Adipose tissue (tissue), 3 donors: ENCODE measurements around the gene SPEG. TPM values are rescaled to one million over a fixed set of nuclear protein-coding genes. Genes with fewer than 3 reads are reported as not detected.
"Not testable (repeated sequence)": the region's sequence is repeated elsewhere in the genome, so short reads cannot be mapped to it uniquely, and the experiment has no call there.

Experiments used
- H3K27ac ChIP-seq: one replicate; pipeline ENCODE4 v1.5.1; 2013; ENCODE audit warnings: low read depth, low read length
- WGBS, 3 donors: extraction: QIAGEN DNeasy Blood & Tissue Kit; methylation state at CpG; one replicate each; pipeline ENCODE4 v1.1.7; 2013; 5-methylcytosine and 5-hydroxymethylcytosine counted together
- polyA plus RNA-seq, 3 donors: library from polyadenylated mRNA; stranded (reverse); fragments of 200-250 nt; gene quantifications; one replicate each; pipeline ENCODE4 v1.2.3, GENCODE V29; 2013
- donor health status: healthy with polysubstance abuse.
- donor health status: Bipolar disorder and iron deficiency.
- donor health status: healthy.

SPEG gene
- 10 to 100 TPM in 1 of 3 donors, 1 to 10 TPM in 2; 3.4 to 22.5 (median 6.8) TPM for polyA plus RNA-seq

DNA sequence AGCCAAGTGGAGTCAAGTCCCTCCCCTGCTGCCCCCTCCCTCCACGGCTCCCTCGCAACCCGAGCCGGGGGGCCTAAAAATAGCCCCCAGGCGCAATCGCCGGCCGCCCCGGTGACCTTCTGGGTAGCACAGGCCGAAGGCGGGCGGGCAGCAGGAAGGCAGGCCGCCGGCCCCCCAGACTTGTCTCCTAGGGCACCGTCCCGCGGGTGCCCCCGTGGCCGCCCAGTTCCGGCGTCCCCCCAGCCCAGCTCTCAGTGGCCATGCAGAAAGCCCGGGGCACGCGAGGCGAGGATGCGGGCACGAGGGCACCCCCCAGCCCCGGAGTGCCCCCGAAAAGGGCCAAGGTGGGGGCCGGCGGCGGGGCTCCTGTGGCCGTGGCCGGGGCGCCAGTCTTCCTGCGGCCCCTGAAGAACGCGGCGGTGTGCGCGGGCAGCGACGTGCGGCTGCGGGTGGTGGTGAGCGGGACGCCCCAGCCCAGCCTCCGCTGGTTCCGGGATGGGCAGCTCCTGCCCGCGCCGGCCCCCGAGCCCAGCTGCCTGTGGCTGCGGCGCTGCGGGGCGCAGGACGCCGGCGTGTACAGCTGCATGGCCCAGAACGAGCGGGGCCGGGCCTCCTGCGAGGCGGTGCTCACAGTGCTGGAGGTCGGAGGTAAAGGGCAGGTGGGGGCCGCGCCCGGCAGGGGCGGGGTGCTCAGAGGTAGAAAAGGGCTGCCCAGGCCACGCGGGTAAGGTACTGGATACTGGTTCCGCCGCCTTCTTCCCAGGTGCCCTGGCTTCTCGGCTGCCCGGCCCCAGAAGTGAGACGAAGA, at the start of gene SPEG:
Gene SPEG, plus strand, starts transcription at position 126 of the 808 bp plus-strand sequence. Its CDS starts 135 bp downstream, at position 261.
- no peak within 1 kb of the TSS for H3K27ac ChIP-seq
- WGBS, 3 donors = 10 to 13% (median 11%) methylated on average over 49 to 77 of the region's 77 CpGs

DNA sequence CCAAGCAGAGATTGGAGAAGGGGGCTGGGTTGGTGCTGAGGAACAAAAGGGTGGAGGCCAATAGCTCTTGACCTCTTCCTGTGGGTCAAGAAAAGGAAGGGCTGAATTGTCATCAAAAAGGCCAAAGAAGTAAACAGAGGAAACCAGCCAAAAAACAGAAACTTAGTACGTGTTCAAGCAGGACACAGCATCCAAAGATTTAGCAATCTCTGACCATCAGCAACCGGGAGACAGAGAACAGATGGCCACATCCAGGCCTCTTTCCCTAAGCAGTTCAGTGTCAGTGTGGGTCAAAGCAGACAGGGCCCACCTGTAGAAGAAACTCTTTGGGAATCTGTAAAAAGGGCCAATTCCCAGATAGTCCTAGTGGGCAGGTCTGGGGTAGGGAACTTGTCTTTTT, 49.8 kb upstream of the SPEG start:
- H3K27ac ChIP-seq = no peak overlapping the region

GRCh38 chr2:219385958-219386520, 48.6 kb upstream of the SPEG start:
- WGBS, 3 donors = 95 to 97% (median 96%) methylated on average over 19 of the region's 19 CpGs
- no peak overlapping the region for H3K27ac ChIP-seq

More for the DNA sequence above, 49.8 kb upstream of the SPEG start:
- 42 to 76% (median 42%) methylated on average over 2 of the region's 2 CpGs for WGBS, 3 donors

GRCh38 chr2:219386532-219387280, 47.9 kb upstream of the SPEG start:
- H3K27ac ChIP-seq = no peak overlapping the region
- WGBS, 3 donors = 40 to 45% (median 45%) methylated on average over 18 to 19 of the region's 19 CpGs

DNA sequence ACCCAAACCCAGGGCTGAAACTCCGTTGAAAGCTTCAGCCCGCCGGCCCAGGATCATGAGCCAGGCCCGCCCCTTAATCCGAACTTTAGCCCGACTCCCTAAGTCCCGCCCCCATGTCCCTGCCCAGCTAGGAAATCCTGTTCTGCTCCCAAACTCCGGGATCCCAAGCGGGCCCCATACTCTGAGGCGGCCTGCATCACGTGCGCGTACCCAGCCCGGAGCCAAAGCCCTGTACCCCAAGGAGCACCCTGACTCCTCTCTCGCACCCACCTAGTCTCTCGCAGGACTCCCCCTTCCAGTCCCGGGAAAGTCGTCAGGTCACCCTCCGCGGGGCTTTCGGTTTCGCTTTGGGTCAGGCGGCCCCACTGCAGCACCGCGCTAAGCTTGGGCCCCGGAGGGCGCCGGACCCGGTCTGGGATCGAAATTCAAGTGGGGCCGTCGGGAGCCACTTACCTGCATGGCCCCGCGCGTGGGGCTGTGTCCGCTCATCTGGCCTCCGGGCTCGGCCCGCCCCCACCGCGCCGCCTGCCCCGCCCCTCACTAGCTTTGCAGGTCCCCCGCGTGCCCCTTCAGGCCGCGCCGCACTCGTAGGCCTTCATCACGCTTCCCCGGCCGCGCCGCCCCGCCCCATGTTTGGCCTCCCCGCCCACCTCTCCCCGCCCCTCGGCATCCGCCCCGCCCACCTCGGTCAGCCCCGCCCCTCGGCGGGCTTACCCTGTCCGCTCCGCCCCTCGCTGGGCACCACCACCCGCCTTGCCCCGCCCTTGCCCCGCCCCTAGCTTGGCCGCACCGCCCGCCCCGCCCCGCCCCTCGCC, 47.1 kb upstream of the SPEG start, which contains the start of gene DNPEP:
Gene DNPEP, minus strand, starts transcription at position 607 of the 815 bp plus-strand sequence. Its CDS starts 118 bp downstream, at position 489.
- no peak within 1 kb of the TSS for H3K27ac ChIP-seq
- 0 to 1% (median 1%) methylated on average over 41 to 74 of the region's 76 CpGs for WGBS, 3 donors

DNA sequence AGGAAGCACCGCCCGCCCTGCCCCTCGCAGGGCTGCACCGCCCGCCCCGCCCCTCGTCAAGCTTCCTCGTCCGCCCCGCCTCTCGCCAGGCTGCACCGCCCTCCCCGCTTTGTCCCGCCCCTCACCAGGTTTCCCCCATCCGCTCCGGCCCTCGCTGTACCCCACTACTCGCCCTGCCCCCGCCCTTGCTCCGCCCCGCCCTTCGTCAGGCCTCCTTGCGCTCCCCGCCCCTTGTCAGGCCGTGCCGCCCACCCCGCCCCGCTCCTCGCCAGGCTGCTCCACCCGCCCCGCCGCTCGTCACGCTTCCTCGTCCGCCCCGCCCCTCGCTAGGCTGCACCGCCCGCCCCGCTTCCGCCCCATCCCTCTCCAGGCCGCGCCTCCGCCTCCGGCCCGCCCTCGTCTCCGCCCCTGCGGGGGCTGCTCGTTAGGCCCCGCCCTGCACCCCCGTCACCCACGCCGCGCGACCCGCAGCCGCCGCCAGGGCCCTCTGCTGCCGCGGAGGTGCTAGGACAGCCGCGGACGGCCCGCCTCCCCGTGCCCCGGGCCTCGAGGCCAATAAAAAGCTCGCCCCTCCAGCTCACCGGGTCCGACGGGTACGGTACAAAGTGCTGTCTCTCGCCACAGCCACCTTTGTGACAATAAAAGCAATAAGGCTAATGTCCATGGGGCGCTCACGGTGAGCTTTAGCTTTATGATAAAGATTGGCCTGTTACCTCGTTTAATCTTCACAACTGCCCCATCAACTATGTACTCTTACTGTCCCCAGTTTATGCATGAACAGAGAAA, 46.3 kb upstream of the SPEG start:
- 1 to 2% (median 1%) methylated on average over 53 to 74 of the region's 78 CpGs for WGBS, 3 donors
- no peak overlapping the region for H3K27ac ChIP-seq

GRCh38 chr2:219388907-219389156, 45.8 kb upstream of the SPEG start:
- H3K27ac ChIP-seq = no peak overlapping the region
- 33 to 61% (median 52%) methylated on average over 6 of the region's 6 CpGs for WGBS, 3 donors

GRCh38 chr2:219392754-219393153, 41.9 kb upstream of the SPEG start:
- no peak overlapping the region for H3K27ac ChIP-seq
- 82 to 88% (median 88%) methylated on average over 9 of the region's 9 CpGs for WGBS, 3 donors

- WGBS, 3 donors = 92 to 94% (median 93%) methylated on average over 9 of the region's 9 CpGs
- H3K27ac ChIP-seq = not testable (repeated sequence)
Measured at GRCh38 chr2:219395056-219395455, 39.6 kb upstream of the SPEG start.

- WGBS, 3 donors = 82 to 97% (median 90%) methylated on average over 3 of the region's 3 CpGs
- H3K27ac ChIP-seq = no peak overlapping the region
Measured at GRCh38 chr2:219395609-219396008, 39.0 kb upstream of the SPEG start.

- H3K27ac ChIP-seq = no peak overlapping the region
- 44 to 73% (median 46%) methylated on average over 6 of the region's 6 CpGs for WGBS, 3 donors
Measured at GRCh38 chr2:219396863-219397457, 37.7 kb upstream of the SPEG start.

GRCh38 chr2:219398721-219399363, 35.8 kb upstream of the SPEG start:
- 17 to 61% (median 53%) methylated on average over 5 of the region's 5 CpGs for WGBS, 3 donors
- no peak overlapping the region for H3K27ac ChIP-seq

- H3K27ac ChIP-seq = no peak overlapping the region
- WGBS, 3 donors = 68 to 73% (median 71%) methylated on average over 14 of the region's 14 CpGs
Measured at GRCh38 chr2:219399716-219400478, 34.7 kb upstream of the SPEG start.

- WGBS, 3 donors = 54 to 77% (median 56%) methylated on average over 6 of the region's 6 CpGs
- H3K27ac ChIP-seq = no peak overlapping the region
Measured at GRCh38 chr2:219400562-219400961, 34.1 kb upstream of the SPEG start.

DNA sequence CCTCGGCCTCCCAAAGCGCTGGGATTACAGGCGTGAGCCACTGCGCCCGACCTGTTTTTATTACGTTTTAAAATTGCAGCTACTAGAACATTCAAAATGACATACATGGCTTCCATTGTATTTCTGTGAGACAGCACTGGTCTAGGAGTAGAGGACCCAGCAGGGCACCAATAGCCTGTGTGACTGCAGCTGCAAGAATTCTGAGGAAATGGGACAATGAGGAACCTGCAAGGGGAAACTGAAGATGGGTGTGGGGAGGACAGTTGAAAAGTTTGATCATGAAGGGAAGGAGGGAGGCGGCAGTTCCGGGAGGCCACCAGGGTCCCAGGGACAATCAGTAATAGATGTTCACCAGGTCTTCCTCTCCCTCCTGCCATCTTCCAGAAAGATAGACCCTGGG, 33.0 kb upstream of the SPEG start:
- 88 to 94% (median 89%) methylated on average over 7 to 8 of the region's 8 CpGs for WGBS, 3 donors
- H3K27ac ChIP-seq = no peak overlapping the region
